Smooth muscle cell of the brain vasculature (primary cell): Measurements from ENCODE around the gene ANTXR2.
"Not testable (repeated sequence)": the region's sequence is repeated elsewhere in the genome, so short reads cannot be mapped to it uniquely, and the experiment has no call there.

Experiments
- DNase-seq: peaks from one replicate; pipeline ENCODE4 v3.0.0-alpha.2; 2012; ENCODE audit warnings: low read depth, low spot score

Gene ANTXR2

GRCh38 chr4:79920163-79920853 lies 152.7 kb downstream of the ANTXR2 start:
- no peak for DNase-seq

GRCh38 chr4:79918292-79918691 lies 154.7 kb downstream of the ANTXR2 start:
- DNase-seq: no peak

GRCh38 chr4:79917246-79917645 lies 155.8 kb downstream of the ANTXR2 start:
- DNase-seq: no peak

- DNase-seq: no peak
Observed at GRCh38 chr4:79915246-79915645, 157.8 kb downstream of the ANTXR2 start.

GRCh38 chr4:79913581-79913980 lies 159.4 kb downstream of the ANTXR2 start:
- peak; percentile 9 for DNase-seq

- no peak for DNase-seq
Observed at GRCh38 chr4:79907001-79907400, 166.0 kb downstream of the ANTXR2 start.

- no peak for DNase-seq
Observed at GRCh38 chr4:79906303-79906702, 166.7 kb downstream of the ANTXR2 start.

GRCh38 chr4:79905212-79905611 lies 167.8 kb downstream of the ANTXR2 start:
- DNase-seq: no peak

- no peak for DNase-seq
Observed at GRCh38 chr4:79904331-79904730, 168.7 kb downstream of the ANTXR2 start.

- no peak for DNase-seq
Observed at GRCh38 chr4:79900182-79900581, 172.8 kb downstream of the ANTXR2 start.

GRCh38 chr4:79899481-79899880 lies 173.5 kb downstream of the ANTXR2 start:
- no peak for DNase-seq

GRCh38 chr4:79898055-79898454 lies 175.0 kb downstream of the ANTXR2 start:
- DNase-seq: no peak

- no peak for DNase-seq
Observed at GRCh38 chr4:79897174-79897573, 175.9 kb downstream of the ANTXR2 start.

GRCh38 chr4:79893456-79893855 lies 179.6 kb downstream of the ANTXR2 start:
- DNase-seq: no peak

- DNase-seq: not testable (repeated sequence)
Observed at GRCh38 chr4:79889026-79889425, 184.0 kb downstream of the ANTXR2 start.

- no peak for DNase-seq
Observed at GRCh38 chr4:79886557-79886956, 186.5 kb downstream of the ANTXR2 start.

- no peak for DNase-seq
Observed at GRCh38 chr4:79886021-79886420, 187.0 kb downstream of the ANTXR2 start.

- DNase-seq: no peak
Observed at GRCh38 chr4:79883290-79883689, 189.7 kb downstream of the ANTXR2 start.

- DNase-seq: no peak
Observed at GRCh38 chr4:79882806-79883205, 190.2 kb downstream of the ANTXR2 start.

GRCh38 chr4:79881407-79881806 lies 191.6 kb downstream of the ANTXR2 start:
- no peak for DNase-seq

- DNase-seq: no peak
Observed at GRCh38 chr4:79877511-79877910, 195.5 kb downstream of the ANTXR2 start.

- no peak for DNase-seq
Observed at GRCh38 chr4:79875344-79875899, 197.6 kb downstream of the ANTXR2 start.

- DNase-seq: no peak
Observed at GRCh38 chr4:79874197-79874596, 198.8 kb downstream of the ANTXR2 start.

GRCh38 chr4:79872738-79873137 lies 200.3 kb downstream of the ANTXR2 start:
- no peak for DNase-seq
